Kidney (tissue), 14 donors: ENCODE measurements around the gene CLEC4A. TPM values are rescaled to one million over a fixed set of nuclear protein-coding genes. Genes with fewer than 3 reads are reported as not detected.
"Not testable (repeated sequence)": the region's sequence is repeated elsewhere in the genome, so short reads cannot be mapped to it uniquely, and the experiment has no call there.

ENCODE experiments used
- DNase-seq, 5 donors: peaks; one replicate each; pipeline ENCODE4 v3.0.0-alpha.2; 2013 to 2020
- FAIRE-seq: peaks from 2 replicates; lab custom pipeline; 2012; peaks lifted over from hg19 to GRCh38; lab: Jason Lieb, UNC
- H3K27ac ChIP-seq, 2 donors: one replicate each; pipeline ENCODE4 v1.7.0; 2013; ENCODE audit warnings: low read depth in 2 of 2, low read length in 2 of 2, inconsistent platforms in 1 of 2
- H3K27me3 ChIP-seq: one replicate; pipeline ENCODE4 v1.7.1; 2013; ENCODE audit warnings: low read length, inconsistent platforms; ENCODE audit not compliant: control insufficient read depth, insufficient read depth
- H3K36me3 ChIP-seq, 3 donors: one replicate each; pipeline versions ENCODE4 v1.7.0 to v1.7.1; 2013; ENCODE audit warnings: low read length in 3 of 3, control low read depth in 1 of 3, inconsistent platforms in 1 of 3; ENCODE audit not compliant: insufficient read depth in 3 of 3, control insufficient read depth in 2 of 3
- H3K4me1 ChIP-seq, 3 donors: one replicate each; pipeline versions ENCODE4 v1.7.0 to v1.7.1; 2013; ENCODE audit warnings: low read length in 3 of 3, inconsistent platforms in 1 of 3, low read depth in 1 of 3; ENCODE audit not compliant: control insufficient read depth in 2 of 3, insufficient read depth in 2 of 3
- H3K4me3 ChIP-seq, 3 donors: one replicate each; pipeline versions ENCODE4 v1.7.0 to v1.8.1; 2013; ENCODE audit warnings: low read length in 3 of 3, control low read depth in 1 of 3, inconsistent platforms in 1 of 3
- H3K9ac ChIP-seq, 3 donors: one replicate each; pipeline versions ENCODE4 v1.7.0 to v1.7.1; 2013; ENCODE audit warnings: low read length in 3 of 3, control low read depth in 1 of 3, inconsistent platforms in 1 of 3
- H3K9me3 ChIP-seq, 3 donors: one replicate each; pipeline versions ENCODE4 v1.7.0 to v1.7.1; 2013; ENCODE audit warnings: low read length in 3 of 3, control low read depth in 1 of 3, inconsistent platforms in 1 of 3; ENCODE audit not compliant: control insufficient read depth in 2 of 3, insufficient read depth in 1 of 3
- intact Hi-C: fragments of 100-400 bp; cut with DNase I; formaldehyde crosslinking; loops from one replicate; pipeline ENCODE4 v1.11.1; 2022
- polyA plus RNA-seq: library from polyadenylated mRNA; stranded (reverse); fragments of 350-450 nt; fragmentation: Illumina TruSeq; extraction: RNeasy Lipid Tissue Mini Kit (QIAGEN cat#74804); gene quantifications from one replicate; pipeline ENCODE4 v1.2.3, GENCODE V29; 2014; ENCODE audit warnings: low read depth, low replicate concordance; ENCODE audit not compliant: insufficient read depth
- total RNA-seq: library from RNA; stranded (reverse); fragmentation: NEBNext Ultra II Directional; extraction: Animal tissue kit (Norgen Biotek cat#: 25700); gene quantifications from one replicate; pipeline ENCODE4 v1.2.1, GENCODE V29; 2021
- TF ChIP-seq, protein P1 (sequence below): IDR thresholded peaks from 3 replicates; pipeline ENCODE4 v1.5.1; 2012; ENCODE audit warnings: mild to moderate bottlenecking, moderate library complexity, borderline replicate concordance; ENCODE audit not compliant: insufficient read depth; ENCODE audit errors: extremely low read depth
- donor health status: control.
- donor health status: control.
- donor health status: control.
- donor health status: control.
- donor health status: control.
- donor health status: DM: yes; HTN: yes; CAD: no.
- donor health status: Normal renal cell carcinoma (clear cell type).

The CLEC4A gene
- total and polyA plus RNA-seq, 2 donors from 2014 or later, result 2.4 to 3.7 TPM

DNA sequence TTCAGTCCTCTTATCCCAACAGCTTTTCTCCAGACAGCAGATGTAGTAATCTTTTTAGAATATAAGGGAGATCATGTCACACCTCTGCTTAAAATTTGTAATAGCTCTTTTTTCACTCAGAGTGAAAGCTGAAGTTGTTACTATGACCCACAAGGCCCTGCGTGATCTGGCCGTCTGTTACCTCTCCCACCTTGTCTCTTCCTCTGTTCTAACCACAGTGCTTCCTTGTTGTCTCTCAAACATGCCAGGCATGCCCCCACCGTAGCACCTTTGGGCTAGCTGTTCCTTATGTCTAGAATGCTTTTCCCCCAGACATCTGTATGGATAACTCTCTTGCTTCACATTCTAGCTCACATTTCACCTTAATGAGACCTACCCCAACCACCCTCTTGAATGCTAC is 34.8 kb upstream of the CLEC4A start:
- TF ChIP-seq, protein P1, sequence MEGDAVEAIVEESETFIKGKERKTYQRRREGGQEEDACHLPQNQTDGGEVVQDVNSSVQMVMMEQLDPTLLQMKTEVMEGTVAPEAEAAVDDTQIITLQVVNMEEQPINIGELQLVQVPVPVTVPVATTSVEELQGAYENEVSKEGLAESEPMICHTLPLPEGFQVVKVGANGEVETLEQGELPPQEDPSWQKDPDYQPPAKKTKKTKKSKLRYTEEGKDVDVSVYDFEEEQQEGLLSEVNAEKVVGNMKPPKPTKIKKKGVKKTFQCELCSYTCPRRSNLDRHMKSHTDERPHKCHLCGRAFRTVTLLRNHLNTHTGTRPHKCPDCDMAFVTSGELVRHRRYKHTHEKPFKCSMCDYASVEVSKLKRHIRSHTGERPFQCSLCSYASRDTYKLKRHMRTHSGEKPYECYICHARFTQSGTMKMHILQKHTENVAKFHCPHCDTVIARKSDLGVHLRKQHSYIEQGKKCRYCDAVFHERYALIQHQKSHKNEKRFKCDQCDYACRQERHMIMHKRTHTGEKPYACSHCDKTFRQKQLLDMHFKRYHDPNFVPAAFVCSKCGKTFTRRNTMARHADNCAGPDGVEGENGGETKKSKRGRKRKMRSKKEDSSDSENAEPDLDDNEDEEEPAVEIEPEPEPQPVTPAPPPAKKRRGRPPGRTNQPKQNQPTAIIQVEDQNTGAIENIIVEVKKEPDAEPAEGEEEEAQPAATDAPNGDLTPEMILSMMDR, result no peak

DNA sequence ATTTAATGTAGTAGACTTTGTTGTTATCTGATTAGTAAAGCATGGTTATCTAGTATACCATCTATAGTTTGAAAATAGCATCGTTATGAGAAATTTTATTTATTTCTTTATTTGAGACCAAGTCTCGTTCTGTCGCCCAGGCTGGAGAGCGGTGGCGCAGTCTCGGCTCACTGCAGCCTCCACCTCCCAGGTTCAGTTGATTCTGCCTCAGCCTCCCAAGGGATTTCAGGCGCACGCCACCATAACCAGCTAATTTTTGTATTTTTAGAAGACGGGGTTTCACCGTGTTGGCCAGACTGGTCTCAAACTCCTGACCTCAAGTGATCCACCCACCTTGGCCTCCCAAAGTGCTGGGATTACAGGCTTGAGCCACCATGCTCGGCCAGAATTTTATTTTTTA is 34.1 kb upstream of the CLEC4A start:
- H3K9ac ChIP-seq, H3K9me3 ChIP-seq, intact Hi-C loops, H3K27ac ChIP-seq, H3K4me1 ChIP-seq, H3K27me3 ChIP-seq, H3K4me3 ChIP-seq, DNase-seq, FAIRE-seq: not testable (repeated sequence)
- peaks cover 4 to 40% (median 22%) of the 10 kb centered on the region in 3 donors for H3K36me3 ChIP-seq

More for the DNA sequence above, 34.8 kb upstream of the CLEC4A start:
- no peak overlapping the region for H3K4me3 ChIP-seq
- DNase-seq (no peak), FAIRE-seq (no peak)
- H3K27ac ChIP-seq, result no peak overlapping the region
- peaks cover 0 to 2% (median 0%) of the 10 kb centered on the region in 3 donors for H3K4me1 ChIP-seq
- no peaks in the 10 kb centered on the region for H3K27me3 ChIP-seq
- no peak overlapping the region for H3K9ac ChIP-seq
- peaks cover 3 to 39% (median 18%) of the 10 kb centered on the region in 3 donors for H3K36me3 ChIP-seq
- H3K9me3 ChIP-seq, result no peaks in the 10 kb centered on the region
- intact Hi-C loops, result no loop called here

DNA sequence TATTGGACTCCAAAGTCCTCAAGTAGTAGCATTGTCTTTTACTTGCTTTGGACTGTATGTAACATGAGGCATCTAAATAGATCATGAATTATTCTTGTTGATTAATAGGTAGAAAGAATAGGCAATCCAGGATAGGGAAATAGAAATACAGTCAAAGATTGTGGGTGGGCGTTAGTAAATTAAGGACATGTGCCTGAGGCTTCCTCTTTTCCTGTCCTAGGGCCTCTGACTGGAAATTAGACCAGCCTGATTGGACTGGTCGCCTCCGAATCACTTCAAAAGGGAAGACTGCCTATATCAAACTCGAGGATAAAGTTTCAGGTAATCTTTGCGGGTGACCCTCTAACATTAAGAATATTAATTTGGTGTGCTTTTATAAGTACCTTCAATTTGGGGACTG is 33.7 kb upstream of the CLEC4A start:
- Histone ChIP-seq H3K9ac (no peak overlapping the region), H3K36me3 (peaks cover 8 to 44% (median 26%) of the 10 kb centered on the region in 3 donors), H3K27ac (no peak overlapping the region), H3K9me3 (no peaks in the 10 kb centered on the region), H3K4me3 (no peak overlapping the region), H3K27me3 (no peaks in the 10 kb centered on the region), H3K4me1 (no peaks in the 10 kb centered on the region)
- intact Hi-C loops, result no loop called here
- TF ChIP-seq, protein P1, result no peak
- no peak for DNase-seq
- no peak for FAIRE-seq

DNA sequence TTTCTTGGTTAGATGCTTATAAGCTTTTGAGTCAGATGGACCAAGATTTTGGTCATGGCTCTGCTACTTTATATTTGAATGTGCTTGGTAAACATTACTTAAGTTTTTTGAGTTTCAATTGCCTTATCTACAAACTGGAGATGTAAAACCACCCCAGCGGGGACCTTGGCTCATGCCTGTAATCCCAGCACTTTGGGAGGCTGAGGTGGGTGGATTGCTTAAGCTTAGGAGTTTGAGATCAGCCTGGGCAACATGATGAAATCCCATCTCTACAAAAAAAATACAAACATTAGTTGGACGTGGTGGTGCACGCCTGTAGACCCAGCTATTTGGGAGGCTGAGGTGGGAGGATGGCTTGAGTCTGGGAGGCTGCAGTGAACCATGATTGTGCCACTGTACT is 30.1 kb upstream of the CLEC4A start:
- TF ChIP-seq, protein P1, result no peak
- intact Hi-C loops, result no loop called here
- no peak overlapping the region for H3K4me3 ChIP-seq
- DNase-seq (no peak), FAIRE-seq (no peak)
- H3K27ac ChIP-seq, result no peak overlapping the region
- H3K9ac ChIP-seq, result no peak overlapping the region
- peaks cover 13 to 68% (median 36%) of the 10 kb centered on the region in 3 donors for H3K36me3 ChIP-seq
- no peaks in the 10 kb centered on the region for H3K4me1 ChIP-seq
- no peaks in the 10 kb centered on the region for H3K27me3 ChIP-seq
- H3K9me3 ChIP-seq, result no peaks in the 10 kb centered on the region
